Subcutaneous abdominal adipose tissue (tissue), 5 donors: ENCODE measurements around the gene ZNF598.
"Not testable (repeated sequence)": the region's sequence is repeated elsewhere in the genome, so short reads cannot be mapped to it uniquely, and the experiment has no call there.

Experiments used
- H3K27ac ChIP-seq: one replicate; pipeline ENCODE4 v1.7.0; 2013; ENCODE audit warnings: low read depth, mild to moderate bottlenecking, inconsistent platforms, low read length, moderate library complexity
- H3K27me3 ChIP-seq, 5 donors: one replicate each; pipeline ENCODE4 v1.7.0; 2013; ENCODE audit warnings: low read length in 5 of 5, inconsistent platforms in 1 of 5; ENCODE audit not compliant: control insufficient read depth in 5 of 5, insufficient read depth in 4 of 5
- H3K36me3 ChIP-seq, 5 donors: one replicate each; pipeline ENCODE4 v1.7.0; 2013; ENCODE audit warnings: low read length in 5 of 5; ENCODE audit not compliant: control insufficient read depth in 5 of 5, insufficient read depth in 5 of 5
- H3K4me1 ChIP-seq, 5 donors: one replicate each; pipeline ENCODE4 v1.7.0; 2013; ENCODE audit warnings: low read length in 5 of 5, mild to moderate bottlenecking in 3 of 5, moderate library complexity in 1 of 5; ENCODE audit not compliant: control insufficient read depth in 5 of 5, insufficient read depth in 5 of 5
- H3K4me3 ChIP-seq, 5 donors: one replicate each; pipeline ENCODE4 v1.7.0; 2013; ENCODE audit warnings: low read length in 5 of 5, low read depth in 1 of 5
- H3K9ac ChIP-seq, 5 donors: one replicate each; pipeline ENCODE4 v1.7.0; 2013; ENCODE audit warnings: low read length in 5 of 5, mild to moderate bottlenecking in 4 of 5, moderate library complexity in 3 of 5
- H3K9me3 ChIP-seq, 5 donors: one replicate each; pipeline ENCODE4 v1.7.0; 2013; ENCODE audit warnings: low read length in 5 of 5; ENCODE audit not compliant: control insufficient read depth in 5 of 5
- donor health status: healthy.
- donor health status: healthy.
- donor health status: healthy.
- donor health status: healthy.
- donor health status: healthy.

ZNF598 gene

GRCh38 chr16:2034696-2035430, 25.2 kb upstream of the ZNF598 start:
- peak overlapping the region in 4 of 5 donors; percentile 38 to 59 (median 59) for H3K4me3 ChIP-seq
- peaks cover 0 to 19% (median 15%) of the 10 kb centered on the region in 5 donors for H3K36me3 ChIP-seq
- H3K9me3 ChIP-seq = no peaks in the 10 kb centered on the region
- peak overlapping the region; percentile 70 for H3K27ac ChIP-seq
- H3K9ac ChIP-seq = peak overlapping the region in 4 of 5 donors; percentile 8 to 66 (median 32)
- peaks cover 4 to 93% (median 81%) of the 10 kb centered on the region in 5 donors for H3K4me1 ChIP-seq
- H3K27me3 ChIP-seq = no peaks in the 10 kb centered on the region

GRCh38 chr16:2033909-2034695, 24.5 kb upstream of the ZNF598 start:
- peak overlapping the region; percentile 86 for H3K27ac ChIP-seq
- not testable (repeated sequence) for H3K27me3 ChIP-seq, H3K9me3 ChIP-seq
- peaks cover 0 to 23% (median 19%) of the 10 kb centered on the region in 5 donors for H3K36me3 ChIP-seq
- peak overlapping the region; percentile 51 to 76 (median 59) for H3K9ac ChIP-seq
- H3K4me1 ChIP-seq = peaks cover 2 to 93% (median 79%) of the 10 kb centered on the region in 5 donors
- peak overlapping the region; percentile 53 to 70 (median 62) for H3K4me3 ChIP-seq

GRCh38 chr16:2033057-2033908, 23.7 kb upstream of the ZNF598 start:
- Histone ChIP-seq H3K9ac (peak overlapping the region; percentile 51 to 76 (median 59)), H3K36me3 (peaks cover 0 to 23% (median 19%) of the 10 kb centered on the region in 5 donors), H3K27ac (peak overlapping the region; percentile 86), H3K4me1 (peaks cover 4 to 93% (median 79%) of the 10 kb centered on the region in 5 donors), H3K27me3 (no peaks in the 10 kb centered on the region), H3K4me3 (peak overlapping the region; percentile 53 to 70 (median 62)), H3K9me3 (no peaks in the 10 kb centered on the region)

GRCh38 chr16:2032285-2033056, 22.9 kb upstream of the ZNF598 start:
- Histone ChIP-seq H3K27me3 (no peaks in the 10 kb centered on the region), H3K9me3 (no peaks in the 10 kb centered on the region), H3K27ac (peak overlapping the region; percentile 86), H3K36me3 (peaks cover 0 to 19% (median 15%) of the 10 kb centered on the region in 5 donors), H3K4me3 (peak overlapping the region in 4 of 5 donors; percentile 53 to 70 (median 66)), H3K4me1 (peaks cover 6 to 94% (median 80%) of the 10 kb centered on the region in 5 donors), H3K9ac (peak overlapping the region in 3 of 5 donors; percentile 35 to 68 (median 43))

GRCh38 chr16:2031081-2031577, 21.5 kb upstream of the ZNF598 start:
- H3K9ac ChIP-seq = no peak overlapping the region
- peaks cover 6 to 88% (median 75%) of the 10 kb centered on the region in 5 donors for H3K4me1 ChIP-seq
- peaks cover 0 to 10% (median 7%) of the 10 kb centered on the region in 5 donors for H3K36me3 ChIP-seq
- no peaks in the 10 kb centered on the region for H3K27me3 ChIP-seq
- peak overlapping the region in 2 of 5 donors; percentile 38 to 40 for H3K4me3 ChIP-seq
- no peaks in the 10 kb centered on the region for H3K9me3 ChIP-seq
- H3K27ac ChIP-seq = peak overlapping the region; percentile 86

GRCh38 chr16:2030036-2030435, 20.4 kb upstream of the ZNF598 start:
- Histone ChIP-seq H3K36me3 (peaks cover 0 to 10% (median 7%) of the 10 kb centered on the region in 5 donors), H3K9me3 (no peaks in the 10 kb centered on the region), H3K27ac (peak overlapping the region; percentile 86), H3K4me1 (peaks cover 6 to 88% (median 68%) of the 10 kb centered on the region in 5 donors), H3K9ac (no peak overlapping the region), H3K27me3 (no peaks in the 10 kb centered on the region), H3K4me3 (peak overlapping the region in 3 of 5 donors; percentile 80 to 89 (median 82))

- Histone ChIP-seq H3K4me3 (peak overlapping the region in 3 of 5 donors; percentile 80 to 89 (median 82)), H3K27ac (peak overlapping the region; percentile 86), H3K4me1 (peaks cover 4 to 85% (median 62%) of the 10 kb centered on the region in 5 donors)
Observed at GRCh38 chr16:2029350-2029749, 19.7 kb upstream of the ZNF598 start.

GRCh38 chr16:2028620-2029220, 19.1 kb upstream of the ZNF598 start:
- Histone ChIP-seq H3K4me1 (peaks cover 4 to 86% (median 63%) of the 10 kb centered on the region in 5 donors), H3K4me3 (peak overlapping the region; percentile 13 to 89 (median 80)), H3K27ac (peak overlapping the region; percentile 14), H3K9ac (peak overlapping the region in 2 of 5 donors; percentile 9 to 64), H3K27me3 (no peaks in the 10 kb centered on the region), H3K36me3 (peaks cover 0 to 10% (median 7%) of the 10 kb centered on the region in 5 donors), H3K9me3 (no peaks in the 10 kb centered on the region)

More at GRCh38 chr16:2029350-2029749, 19.7 kb upstream of the ZNF598 start:
- peaks cover 0 to 10% (median 7%) of the 10 kb centered on the region in 5 donors for H3K36me3 ChIP-seq
- H3K27me3 ChIP-seq = no peaks in the 10 kb centered on the region
- H3K9me3 ChIP-seq = no peaks in the 10 kb centered on the region
- H3K9ac ChIP-seq = no peak overlapping the region
